OCI-LY1 (cell line): ENCODE results near the gene SLK.

Experiments
- H2AFZ ChIP-seq: fragments of 200-600 bp; sonication (generic), shearing (Covaris generic); 2 replicates; pipeline ENCODE4 v1.6.0; 2014; ENCODE audit warnings: antibody characterized with exemption, mild to moderate bottlenecking, low read length
- H3F3A ChIP-seq: fragments of 200-600 bp; sonication (generic), shearing (Covaris generic); 2 replicates; pipeline ENCODE4 v1.6.0; 2014; ENCODE audit warnings: mild to moderate bottlenecking, antibody characterized with exemption, low read length, moderate library complexity; ENCODE audit not compliant: insufficient read depth
- H3K27ac ChIP-seq: fragments of 200-600 bp; sonication (generic); 2 replicates; pipeline ENCODE4 v1.5.1; 2014; ENCODE audit warnings: low read length, mixed run types, mild to moderate bottlenecking, low read depth; ENCODE audit not compliant: poor library complexity, severe bottlenecking
- H3K27me3 ChIP-seq: fragments of 200-600 bp; sonication (generic); 2 replicates; pipeline ENCODE4 v1.6.0; 2014; ENCODE audit warnings: antibody characterized with exemption, mild to moderate bottlenecking, low read length, moderate library complexity; ENCODE audit not compliant: insufficient read depth
- H3K36me3 ChIP-seq: fragments of 200-600 bp; sonication (generic); 2 replicates; pipeline ENCODE4 v1.6.1; 2014; ENCODE audit warnings: mild to moderate bottlenecking, antibody characterized with exemption, low read length, moderate library complexity, mixed read lengths; ENCODE audit not compliant: insufficient read depth
- H3K4me1 ChIP-seq: fragments of 200-600 bp; sonication (generic); 2 replicates; pipeline ENCODE4 v1.5.1; 2014; ENCODE audit warnings: mild to moderate bottlenecking, low read length, moderate library complexity; ENCODE audit not compliant: insufficient read depth, severe bottlenecking
- H3K4me2 ChIP-seq: fragments of 200-600 bp; sonication (generic), shearing (Covaris generic); 2 replicates; pipeline ENCODE4 v1.6.1; 2014; ENCODE audit warnings: low read length
- H3K4me3 ChIP-seq: fragments of 200-600 bp; sonication (generic); 2 replicates; pipeline ENCODE4 v1.5.1; 2014; ENCODE audit warnings: low read length, low read depth, mild to moderate bottlenecking, mixed read lengths; ENCODE audit not compliant: poor library complexity, severe bottlenecking
- H3K79me2 ChIP-seq: fragments of 200-600 bp; shearing (Covaris generic); 2 replicates; pipeline ENCODE4 v1.6.1; 2016; ENCODE audit warnings: mixed run types, low read length, mixed read lengths; ENCODE audit not compliant: insufficient read depth
- H3K9ac ChIP-seq: fragments of 200-600 bp; sonication (generic), shearing (Covaris generic); 2 replicates; pipeline ENCODE4 v1.6.1; 2014; ENCODE audit warnings: mild to moderate bottlenecking, low read length, mixed read lengths
- H3K9me2 ChIP-seq: fragments of 200-600 bp; sonication (generic), shearing (Covaris generic); 2 replicates; pipeline ENCODE4 v1.6.1; 2014; ENCODE audit warnings: low read depth, mild to moderate bottlenecking, low read length, mixed read lengths
- H3K9me3 ChIP-seq: fragments of 200-600 bp; shearing (Covaris generic); 2 replicates; pipeline ENCODE4 v1.6.1; 2014; ENCODE audit warnings: low read length, mixed read lengths
- H4K20me1 ChIP-seq: fragments of 200-600 bp; sonication (generic), shearing (Covaris generic); 2 replicates; pipeline ENCODE4 v1.6.0; 2016; ENCODE audit warnings: mild to moderate bottlenecking, low read length; ENCODE audit not compliant: insufficient read depth
- EZH2 ChIP-seq: fragments of 200-600 bp; sonication (generic), shearing (Covaris generic); IDR thresholded peaks from 2 replicates; pipeline ENCODE4 v1.8.0; 2017; ENCODE audit warnings: borderline replicate concordance, mixed run types, mild to moderate bottlenecking, antibody characterized with exemption, low read length, moderate library complexity, mixed read lengths
- TF ChIP-seq, protein P1 (sequence below): fragments of 200-600 bp; sonication (generic), shearing (Covaris generic); IDR thresholded peaks from 2 replicates; pipeline ENCODE4 v1.5.1; 2017; ENCODE audit warnings: mild to moderate bottlenecking, antibody characterized with exemption, low read length, moderate library complexity, mixed read lengths

The SLK gene

DNA sequence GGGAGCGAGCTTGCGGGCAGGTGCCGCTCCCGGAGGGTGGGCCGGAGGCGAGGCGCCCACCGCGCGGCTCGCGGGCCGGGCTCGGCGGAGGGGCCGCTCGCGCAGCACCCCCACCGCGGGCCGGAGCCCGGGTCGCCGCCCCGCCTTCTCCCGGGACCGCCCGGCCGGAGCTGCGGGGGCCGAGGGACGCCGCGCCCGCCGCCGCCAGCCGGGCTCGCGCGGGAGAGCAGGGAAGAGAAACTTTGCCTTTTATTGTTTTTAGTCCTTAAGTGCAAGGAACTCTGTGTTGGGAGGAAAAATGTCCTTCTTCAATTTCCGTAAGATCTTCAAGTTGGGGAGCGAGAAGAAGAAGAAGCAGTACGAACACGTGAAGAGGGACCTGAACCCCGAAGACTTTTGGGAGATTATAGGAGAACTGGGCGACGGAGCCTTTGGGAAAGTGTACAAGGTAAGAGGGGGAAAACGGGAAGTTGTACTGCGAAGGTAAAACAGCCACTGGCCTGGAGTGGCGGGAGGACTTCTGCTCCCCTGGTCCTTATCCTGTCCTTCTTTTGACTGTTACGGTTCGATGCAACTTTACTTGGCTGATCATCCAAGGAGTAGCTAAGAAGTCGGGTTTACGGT, 620 bp downstream of the SLK start:
- Histone ChIP-seq H3F3A (no peaks in the 10 kb centered on the region), H3K9me3 (no peaks in the 10 kb centered on the region), H3K36me3 (no peaks in the 10 kb centered on the region; the same call in 1 of the 2 replicates), H3K27ac (no peak overlapping the region), H3K27me3 (no peaks in the 10 kb centered on the region), H3K9me2 (no peaks in the 10 kb centered on the region), H3K4me1 (peaks cover 32% of the 10 kb centered on the region), H3K4me3 (peak overlapping the region; percentile 81), H3K4me2 (peak overlapping the region; percentile 99), H3K79me2 (peaks cover 39% of the 10 kb centered on the region), H2AFZ (peak overlapping the region; percentile 91), H3K9ac (peak overlapping the region; percentile 96), H4K20me1 (no peaks in the 10 kb centered on the region)
- no peak for TF ChIP-seq EZH2
- TF ChIP-seq, protein P1, sequence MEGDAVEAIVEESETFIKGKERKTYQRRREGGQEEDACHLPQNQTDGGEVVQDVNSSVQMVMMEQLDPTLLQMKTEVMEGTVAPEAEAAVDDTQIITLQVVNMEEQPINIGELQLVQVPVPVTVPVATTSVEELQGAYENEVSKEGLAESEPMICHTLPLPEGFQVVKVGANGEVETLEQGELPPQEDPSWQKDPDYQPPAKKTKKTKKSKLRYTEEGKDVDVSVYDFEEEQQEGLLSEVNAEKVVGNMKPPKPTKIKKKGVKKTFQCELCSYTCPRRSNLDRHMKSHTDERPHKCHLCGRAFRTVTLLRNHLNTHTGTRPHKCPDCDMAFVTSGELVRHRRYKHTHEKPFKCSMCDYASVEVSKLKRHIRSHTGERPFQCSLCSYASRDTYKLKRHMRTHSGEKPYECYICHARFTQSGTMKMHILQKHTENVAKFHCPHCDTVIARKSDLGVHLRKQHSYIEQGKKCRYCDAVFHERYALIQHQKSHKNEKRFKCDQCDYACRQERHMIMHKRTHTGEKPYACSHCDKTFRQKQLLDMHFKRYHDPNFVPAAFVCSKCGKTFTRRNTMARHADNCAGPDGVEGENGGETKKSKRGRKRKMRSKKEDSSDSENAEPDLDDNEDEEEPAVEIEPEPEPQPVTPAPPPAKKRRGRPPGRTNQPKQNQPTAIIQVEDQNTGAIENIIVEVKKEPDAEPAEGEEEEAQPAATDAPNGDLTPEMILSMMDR = no peak

GRCh38 chr10:103968441-103969391, 1.8 kb downstream of the SLK start:
- peak overlapping the region; percentile 96 for H3K9ac ChIP-seq
- no peaks in the 10 kb centered on the region for H3K9me3 ChIP-seq
- H3F3A ChIP-seq = no peaks in the 10 kb centered on the region
- H3K27me3 ChIP-seq = no peaks in the 10 kb centered on the region
- no peak for TF ChIP-seq EZH2
- TF ChIP-seq, protein P1 = no peak
- peaks cover 48% of the 10 kb centered on the region for H3K79me2 ChIP-seq
- peak overlapping the region; percentile 81 for H3K4me3 ChIP-seq
- peak overlapping the region; percentile 99 for H3K4me2 ChIP-seq
- H4K20me1 ChIP-seq = no peaks in the 10 kb centered on the region
- H3K4me1 ChIP-seq = peaks cover 32% of the 10 kb centered on the region
- H3K27ac ChIP-seq = no peak overlapping the region
- H3K36me3 ChIP-seq = no peaks in the 10 kb centered on the region; the same call in 1 of the 2 replicates
- H2AFZ ChIP-seq = no peak overlapping the region
- no peaks in the 10 kb centered on the region for H3K9me2 ChIP-seq

GRCh38 chr10:103969436-103969835, 2.5 kb downstream of the SLK start:
- peak overlapping the region; percentile 58 for H3K9ac ChIP-seq

More at GRCh38 chr10:103969436-103969835, 2.5 kb downstream of the SLK start:
- Histone ChIP-seq H3K9me2 (no peaks in the 10 kb centered on the region), H3K27ac (peak overlapping the region; percentile 20), H3K9me3 (no peaks in the 10 kb centered on the region), H3K4me3 (peak overlapping the region; percentile 81), H3K4me1 (peaks cover 32% of the 10 kb centered on the region), H3K79me2 (peaks cover 48% of the 10 kb centered on the region), H3F3A (no peaks in the 10 kb centered on the region), H2AFZ (no peak overlapping the region), H3K36me3 (no peaks in the 10 kb centered on the region; the same call in 1 of the 2 replicates), H3K27me3 (no peaks in the 10 kb centered on the region), H4K20me1 (no peaks in the 10 kb centered on the region), H3K4me2 (peak overlapping the region; percentile 99)
- TF ChIP-seq, protein P1 = no peak
- no peak for TF ChIP-seq EZH2
